Right cardiac atrium (tissue), 5 donors: ENCODE measurements around the gene DDN. TPM values are rescaled to one million over a fixed set of nuclear protein-coding genes. Genes with fewer than 3 reads are reported as not detected.

Experiments used
- ATAC-seq, 2 donors: fragments of 200-7000 bp; cut with Tn5 transposase; one replicate each; pipeline versions ENCODE4 v1.8.0 to v1.9.1; 2020; ENCODE audit warnings: moderate library complexity in 2 of 2, mild to moderate bottlenecking in 1 of 2
- DNase-seq, 3 donors: peaks; one replicate each; pipeline ENCODE4 v3.0.0-alpha.2; 2020
- H3K27ac ChIP-seq: one replicate; pipeline ENCODE4 v1.5.1; 2013; ENCODE audit warnings: mild to moderate bottlenecking, low read length, control low read depth, moderate library complexity
- H3K27me3 ChIP-seq: one replicate; pipeline ENCODE4 v1.6.1; 2013; ENCODE audit not compliant: control insufficient read depth, insufficient read depth
- H3K4me1 ChIP-seq: one replicate; pipeline ENCODE4 v1.6.1; 2013; ENCODE audit warnings: low read length; ENCODE audit not compliant: control insufficient read depth, insufficient read depth
- H3K4me3 ChIP-seq: one replicate; pipeline ENCODE4 v1.5.1; 2013; ENCODE audit warnings: low read length, control low read depth
- H3K9me3 ChIP-seq: one replicate; pipeline ENCODE4 v1.6.1; 2013; ENCODE audit warnings: low read length; ENCODE audit not compliant: control insufficient read depth
- WGBS: extraction: QIAGEN DNeasy Blood & Tissue Kit; methylation state at CpG from one replicate; pipeline ENCODE4 v1.1.7; 2013; 5-methylcytosine and 5-hydroxymethylcytosine counted together
- intact Hi-C, 4 donors: fragments of 100-400 bp; cut with DNase I; formaldehyde crosslinking; loops; one replicate each; pipeline versions ENCODE4 v1.11.0 to v1.14.0; 2022 to 2023
- polyA plus RNA-seq: library from polyadenylated mRNA; stranded (reverse); fragments of 200-250 nt; gene quantifications from one replicate; pipeline ENCODE4 v1.2.3, GENCODE V29; 2013
- total RNA-seq, 4 donors: library from RNA; stranded (reverse); fragmentation: NEBNext Ultra II Directional; extraction: Animal tissue kit (Norgen Biotek cat#: 25700); gene quantifications; one replicate each; pipeline ENCODE4 v1.2.1, GENCODE V29; 2021
- donor health status: healthy with polysubstance abuse.
- donor health status: DM: no; HTN: yes; CAD: no.
- donor health status: DM: no; HTN: no; CAD: no.
- donor health status: DM: no; HTN: yes; CAD: no; lungs with severe emphysema.
- donor health status: DM: yes; HTN: yes; CAD: no.

Gene DDN
- total and polyA plus RNA-seq, 5 donors: 0.42 to 2.8 (median 1.2) TPM

GRCh38 chr12:48993787-48994186, 5.4 kb downstream of the DDN start:
- Histone ChIP-seq H3K27me3 (no peaks in the 10 kb centered on the region), H3K4me1 (peaks cover 2% of the 10 kb centered on the region), H3K4me3 (no peak overlapping the region), H3K9me3 (no peaks in the 10 kb centered on the region), H3K27ac (no peak overlapping the region)
- WGBS: 75% methylated on average over 3 of the region's 3 CpGs
- ATAC-seq (no peak), DNase-seq (no peak)
- intact Hi-C loops: no loop called here

GRCh38 chr12:48991247-48992050, 7.7 kb downstream of the DDN start:
- no peak for ATAC-seq
- 66% methylated on average over 8 of the region's 8 CpGs for WGBS
- no peak overlapping the region for H3K4me3 ChIP-seq
- H3K9me3 ChIP-seq: no peaks in the 10 kb centered on the region
- H3K4me1 ChIP-seq: no peaks in the 10 kb centered on the region
- intact Hi-C loops: no loop called here
- no peak for DNase-seq
- H3K27me3 ChIP-seq: no peaks in the 10 kb centered on the region
- no peak overlapping the region for H3K27ac ChIP-seq

GRCh38 chr12:48990552-48990951, 8.6 kb downstream of the DDN start:
- no peak overlapping the region for H3K27ac ChIP-seq
- intact Hi-C loops: no loop called here
- no peaks in the 10 kb centered on the region for H3K27me3 ChIP-seq
- H3K4me3 ChIP-seq: no peak overlapping the region
- ATAC-seq (no peak), DNase-seq (no peak)
- no peaks in the 10 kb centered on the region for H3K9me3 ChIP-seq
- H3K4me1 ChIP-seq: no peaks in the 10 kb centered on the region

- Histone ChIP-seq H3K4me1 (no peaks in the 10 kb centered on the region), H3K27me3 (no peaks in the 10 kb centered on the region), H3K27ac (no peak overlapping the region), H3K4me3 (no peak overlapping the region), H3K9me3 (no peaks in the 10 kb centered on the region)
- ATAC-seq (peak; percentile 34 to 70), DNase-seq (peak; percentile 61 to 88 (median 82))
- WGBS: 29% methylated on average over 16 of the region's 16 CpGs
- intact Hi-C loops: no loop called here
These were observed 11.0 kb downstream of the DDN start for GRCh38 chr12:48988030-48988649.

- Histone ChIP-seq H3K27ac (no peak overlapping the region), H3K9me3 (no peaks in the 10 kb centered on the region), H3K4me1 (no peaks in the 10 kb centered on the region), H3K4me3 (no peak overlapping the region), H3K27me3 (no peaks in the 10 kb centered on the region)
- WGBS: 56% methylated on average over 23 of the region's 23 CpGs
- intact Hi-C loops: no loop called here
- DNase-seq (peak in 1 of 3 donors; percentile 61), ATAC-seq (no peak)
These were observed 12.4 kb downstream of the DDN start for GRCh38 chr12:48986720-48987291.

- intact Hi-C loops: no loop called here
- no peak for DNase-seq
- Histone ChIP-seq H3K4me1 (no peaks in the 10 kb centered on the region), H3K27ac (peak overlapping the region; percentile 13), H3K27me3 (no peaks in the 10 kb centered on the region), H3K9me3 (no peaks in the 10 kb centered on the region), H3K4me3 (no peak overlapping the region)
- no peak for ATAC-seq
- 68% methylated on average over 2 of the region's 2 CpGs for WGBS
These were observed 13.3 kb downstream of the DDN start for GRCh38 chr12:48985901-48986300.

GRCh38 chr12:48985475-48985897, 13.7 kb downstream of the DDN start:
- H3K9me3 ChIP-seq: no peaks in the 10 kb centered on the region
- H3K27ac ChIP-seq: no peak overlapping the region
- WGBS: 21% methylated on average over 10 of the region's 10 CpGs
- intact Hi-C loops: no loop called here
- no peaks in the 10 kb centered on the region for H3K27me3 ChIP-seq
- DNase-seq (peak; percentile 45 to 84 (median 76)), ATAC-seq (peak; percentile 63 to 79)
- peaks cover 2% of the 10 kb centered on the region for H3K4me1 ChIP-seq
- no peak overlapping the region for H3K4me3 ChIP-seq

GRCh38 chr12:48982397-48983080, 16.6 kb downstream of the DDN start:
- Histone ChIP-seq H3K27ac (no peak overlapping the region), H3K4me3 (no peak overlapping the region), H3K4me1 (peaks cover 15% of the 10 kb centered on the region), H3K27me3 (no peaks in the 10 kb centered on the region), H3K9me3 (no peaks in the 10 kb centered on the region)
- ATAC-seq (no peak), DNase-seq (no peak)
- intact Hi-C loops: no loop called here
- WGBS: 52% methylated on average over 6 of the region's 6 CpGs

GRCh38 chr12:48981757-48982157, 17.4 kb downstream of the DDN start:
- DNase-seq (no peak), ATAC-seq (no peak)
- intact Hi-C loops: no loop called here
- no peak overlapping the region for H3K4me3 ChIP-seq
- H3K9me3 ChIP-seq: no peaks in the 10 kb centered on the region
- WGBS: 18% methylated on average over 13 of the region's 13 CpGs
- peaks cover 15% of the 10 kb centered on the region for H3K4me1 ChIP-seq
- H3K27me3 ChIP-seq: no peaks in the 10 kb centered on the region
- no peak overlapping the region for H3K27ac ChIP-seq

GRCh38 chr12:48980953-48981756, 18.0 kb downstream of the DDN start:
- Histone ChIP-seq H3K27ac (no peak overlapping the region), H3K9me3 (no peaks in the 10 kb centered on the region), H3K27me3 (no peaks in the 10 kb centered on the region), H3K4me3 (no peak overlapping the region), H3K4me1 (peaks cover 15% of the 10 kb centered on the region)
- DNase-seq (peak; percentile 46 to 76 (median 75)), ATAC-seq (peak; percentile 30 to 32)
- intact Hi-C loops: no loop called here
- WGBS: 2% methylated on average over 91 of the region's 91 CpGs
